Stimulated activated CD4-positive, alpha-beta T cell treated with anti-CD3 and anti-CD28 coated beads, Interleukin-12 subunit alpha, Interleukin-12 subunit beta, amount 100 ng/mL, for 24 hours (primary cell): ENCODE data around the gene EFNA5.

ENCODE experiments used
- DNase-seq, 2 experiments: peaks; one replicate each; pipeline ENCODE4 v3.0.0-alpha.2; 2020; ENCODE audit warnings: low read depth in 2 of 2

EFNA5 gene

DNA sequence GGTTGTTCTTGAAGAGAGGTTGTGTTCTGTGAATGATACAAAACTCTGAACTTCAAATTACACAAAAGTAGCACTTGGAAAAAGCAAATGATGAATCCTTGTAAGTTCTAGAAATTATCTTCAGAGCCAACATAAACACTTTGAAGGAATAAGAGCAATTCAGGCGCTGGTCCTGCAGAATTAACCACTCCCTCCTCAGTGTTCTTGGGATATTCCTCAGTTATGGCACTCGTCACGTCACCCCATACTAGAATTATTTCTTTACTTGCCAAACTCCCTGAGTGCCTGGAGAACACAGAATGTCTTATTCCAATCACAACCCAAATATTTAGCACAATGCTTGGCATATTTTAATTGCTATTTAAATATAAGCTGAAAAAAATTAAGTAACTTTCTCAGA, 126.3 kb downstream of the EFNA5 start:
- no peak for DNase-seq

DNA sequence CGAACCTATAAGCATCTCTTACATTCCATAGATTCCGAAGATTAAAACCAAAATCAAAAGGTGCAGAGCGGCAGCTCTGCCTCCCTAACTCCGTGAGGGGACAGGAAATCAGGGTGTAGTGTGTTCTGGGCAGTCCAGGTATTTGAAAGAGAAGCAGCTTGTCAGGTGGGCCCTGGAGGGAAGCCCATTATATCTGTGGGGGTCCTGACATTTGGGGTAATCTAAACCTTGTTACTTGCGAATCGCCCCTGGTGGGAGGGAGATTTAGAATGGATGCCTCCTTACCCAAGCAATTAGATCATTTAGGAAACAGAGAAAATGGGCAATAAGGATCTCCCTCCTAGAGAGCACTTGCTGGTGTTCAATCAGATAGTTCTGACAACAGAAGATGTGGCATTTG, 126.9 kb downstream of the EFNA5 start:
- no peak for DNase-seq

DNA sequence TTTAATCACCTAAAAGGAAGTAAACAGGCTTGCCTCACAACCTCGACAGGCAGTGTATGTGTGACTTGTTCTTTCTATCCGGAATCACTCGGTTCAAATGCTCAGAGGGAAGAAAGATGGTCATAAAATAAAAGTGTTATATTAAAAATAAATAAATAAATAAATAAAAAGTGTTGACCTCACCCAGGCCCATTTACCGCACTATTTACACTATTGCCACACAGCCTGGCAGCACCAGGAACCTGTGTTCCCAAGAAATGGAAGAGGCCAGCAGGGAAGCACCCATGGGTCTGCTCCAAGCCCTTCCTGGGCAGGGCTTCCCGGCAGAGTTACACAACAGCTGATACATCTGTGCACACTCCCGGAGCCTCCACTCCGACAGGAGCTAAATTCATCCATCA, 127.9 kb downstream of the EFNA5 start:
- DNase-seq, result no peak

DNA sequence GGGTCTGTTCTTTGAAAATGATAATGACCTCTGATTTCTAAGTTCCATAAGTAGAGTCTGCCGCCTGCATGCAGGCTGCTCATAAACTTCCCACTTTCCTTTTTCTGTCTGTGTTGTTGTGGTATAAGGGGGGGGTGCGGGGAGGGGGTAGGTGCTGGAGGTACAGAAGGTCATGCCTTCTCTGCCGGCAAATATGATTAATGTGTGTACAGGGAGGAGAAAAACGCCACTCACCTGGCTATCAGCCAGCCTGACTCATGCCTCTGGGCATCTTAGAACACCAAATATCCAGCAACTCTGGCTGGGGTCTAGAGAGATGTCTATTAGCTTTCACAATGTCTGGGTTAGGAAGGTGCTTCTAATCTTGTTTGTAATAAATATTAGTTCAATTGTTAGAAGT, 128.3 kb downstream of the EFNA5 start:
- no peak for DNase-seq

DNA sequence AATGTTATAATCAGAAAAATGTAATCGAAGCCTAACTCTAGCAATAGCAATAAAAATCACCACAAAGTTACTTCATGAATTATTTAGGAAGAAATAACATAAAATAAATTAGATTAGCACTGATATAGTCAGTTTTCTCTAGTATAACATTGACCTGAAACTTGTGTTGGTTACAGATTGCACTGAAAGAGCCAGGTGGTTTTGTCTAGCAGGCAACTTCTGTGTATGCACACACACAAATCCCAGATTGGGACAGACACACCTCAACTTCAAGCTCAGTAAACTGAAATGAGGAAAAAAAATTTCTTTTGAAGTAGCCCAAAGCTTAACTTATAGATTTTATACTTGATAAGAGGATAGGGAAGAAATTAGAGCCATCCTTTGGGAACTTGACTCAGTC, 129.3 kb downstream of the EFNA5 start:
- DNase-seq, result no peak

DNA sequence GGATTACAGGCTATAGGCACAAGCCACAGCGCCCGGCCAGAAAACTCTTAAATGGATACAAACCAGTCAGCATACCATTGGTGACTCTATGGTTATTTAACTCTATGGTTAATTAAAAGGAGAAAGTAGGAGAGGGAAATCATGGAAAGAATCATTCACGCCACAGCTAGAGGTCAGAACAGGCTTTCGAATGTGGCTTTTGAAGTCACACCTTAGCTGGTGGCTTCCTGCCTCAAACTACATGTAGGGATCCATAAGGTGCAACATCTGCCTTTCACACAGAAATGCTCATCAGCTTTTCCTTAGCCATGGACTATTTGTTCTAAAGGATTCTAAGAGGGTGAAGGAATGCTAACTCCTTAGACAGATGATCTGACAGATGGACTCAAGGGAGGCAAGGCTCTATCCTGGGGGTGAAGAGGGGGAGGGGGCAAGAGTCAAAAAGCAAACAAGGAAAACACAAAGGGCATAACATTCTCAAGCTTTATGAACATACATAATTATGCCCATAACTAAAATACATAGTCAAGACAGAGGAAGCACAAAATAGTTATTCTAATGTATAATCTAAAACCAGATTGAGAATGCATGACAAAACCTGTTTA, 130.9 kb downstream of the EFNA5 start:
- no peak for DNase-seq

DNA sequence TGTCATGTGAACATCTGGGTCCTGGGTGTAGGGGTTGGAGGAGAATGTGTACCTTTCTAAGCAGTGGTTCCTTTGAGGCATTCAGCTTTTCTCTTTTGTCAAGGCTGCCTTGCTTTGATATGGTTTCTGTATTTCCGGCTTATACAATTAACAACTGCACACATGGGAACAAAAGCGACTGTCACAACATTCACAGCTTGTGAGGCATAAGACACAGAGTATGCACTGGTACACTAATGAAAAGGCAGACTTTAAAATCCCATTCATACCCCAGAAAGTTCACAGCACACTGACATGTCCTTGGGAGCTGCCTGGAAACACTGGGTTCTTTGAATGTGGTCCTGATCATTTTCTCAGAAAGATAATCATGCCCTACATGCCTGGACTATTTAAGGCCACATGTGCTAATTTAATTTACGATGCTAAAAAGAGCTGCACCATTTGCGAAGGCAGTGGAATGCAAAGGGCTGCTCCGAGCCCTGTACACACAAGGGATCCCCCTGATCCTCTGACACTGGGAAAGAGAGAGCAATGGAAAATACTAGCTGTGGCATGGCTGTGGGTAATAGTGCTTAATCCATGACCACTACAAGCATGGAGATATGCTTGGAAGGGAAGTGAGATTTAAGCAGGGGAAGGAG, 131.8 kb downstream of the EFNA5 start:
- DNase-seq, result no peak

DNA sequence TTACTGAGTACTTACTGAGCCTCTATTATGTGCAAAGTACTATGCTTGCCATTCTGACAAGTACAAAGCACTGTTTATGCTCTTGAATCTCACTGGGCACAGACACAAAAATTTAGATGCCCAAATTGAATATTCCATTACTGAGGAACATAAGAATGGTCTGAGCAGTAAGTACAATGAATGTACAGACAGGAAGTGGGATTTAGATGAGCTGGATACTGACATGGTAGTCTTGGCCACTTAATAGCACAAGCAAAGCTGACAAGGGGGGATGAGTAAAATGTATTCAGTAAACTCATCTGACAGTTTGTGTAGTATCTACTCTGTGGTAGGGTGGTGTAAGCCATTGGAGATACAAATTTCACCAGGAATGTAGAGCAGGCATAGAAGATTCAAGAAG, 132.4 kb downstream of the EFNA5 start:
- DNase-seq, result no peak

DNA sequence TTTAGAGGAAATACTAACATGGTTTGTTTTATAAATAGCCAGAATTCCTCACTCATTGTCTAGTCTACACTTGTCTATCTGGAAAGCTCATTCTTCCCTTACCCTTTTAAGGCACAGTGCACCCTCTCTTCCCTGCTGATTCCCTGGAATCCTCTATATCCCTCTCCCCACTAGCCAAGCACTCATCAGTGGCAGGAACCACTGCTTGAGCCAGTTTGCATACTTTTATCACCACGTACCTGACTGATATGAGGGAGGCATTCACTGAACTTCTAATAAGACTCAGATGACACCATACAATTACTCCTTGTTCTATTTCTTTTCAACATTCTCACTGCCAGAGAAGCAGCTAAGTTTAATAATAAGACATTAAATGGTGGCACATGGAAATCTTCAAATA, 134.9 kb downstream of the EFNA5 start:
- no peak for DNase-seq

DNA sequence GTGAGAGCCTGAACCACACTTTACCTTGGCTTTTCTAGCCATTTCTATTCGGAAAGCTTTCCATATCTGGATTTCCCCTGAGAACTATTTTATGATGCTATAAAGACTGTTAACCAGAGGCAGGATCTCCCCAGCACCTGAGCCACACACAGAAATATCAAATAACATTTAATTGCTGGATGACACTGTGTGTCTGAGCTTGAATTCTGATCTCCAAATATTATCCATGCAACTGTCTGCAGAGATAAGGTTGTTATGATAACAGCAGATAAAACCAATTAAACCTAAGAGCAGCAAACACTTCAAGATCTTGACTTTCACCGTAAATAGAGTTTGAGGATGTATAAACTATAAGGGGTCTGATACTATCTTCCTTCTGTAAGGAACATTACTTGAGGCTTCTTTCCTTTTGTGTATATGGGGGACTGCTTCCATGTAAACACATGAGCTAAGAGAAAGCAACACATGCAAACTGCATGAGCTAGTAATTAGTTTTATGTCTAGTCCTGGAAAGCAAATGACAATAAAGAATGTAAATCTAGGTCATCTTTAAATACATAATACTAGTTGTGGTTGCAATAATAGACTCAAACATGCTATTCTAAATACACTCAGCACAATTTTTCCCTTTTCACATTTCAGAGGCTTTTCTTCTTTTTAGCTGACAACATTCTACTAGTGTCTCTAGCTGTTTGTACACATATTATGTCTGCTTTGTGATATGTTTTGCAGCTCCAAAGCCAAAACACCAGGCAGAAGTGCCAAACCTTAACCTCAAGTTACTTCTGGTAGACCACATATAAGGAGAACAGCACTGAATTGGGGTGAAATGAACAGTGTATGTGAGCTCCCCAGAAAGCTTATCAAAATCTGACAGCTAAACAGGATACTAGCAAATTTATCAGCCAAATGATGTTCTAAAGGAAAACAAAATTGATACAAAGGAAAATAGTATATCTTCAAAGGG, 136.5 kb downstream of the EFNA5 start:
- no peak for DNase-seq

DNA sequence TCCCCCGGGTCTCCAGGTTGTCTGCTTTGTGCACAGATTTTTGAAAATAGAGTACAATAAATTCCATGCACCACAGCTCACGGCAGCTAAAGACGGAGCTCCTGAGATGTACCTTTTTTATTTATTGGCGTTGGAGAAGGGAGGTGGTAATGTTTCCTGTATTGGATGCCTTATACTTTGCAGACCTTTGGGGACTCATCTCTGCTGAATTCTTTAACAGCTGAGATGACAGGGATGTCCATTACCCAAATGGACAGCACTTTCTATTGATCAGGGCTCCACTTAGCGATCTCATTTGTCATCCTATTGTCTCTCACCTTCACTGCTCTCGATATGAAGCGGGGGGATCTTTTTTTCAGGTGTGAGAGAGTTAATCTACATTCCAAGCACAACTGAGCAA, 137.8 kb downstream of the EFNA5 start:
- no peak for DNase-seq

DNA sequence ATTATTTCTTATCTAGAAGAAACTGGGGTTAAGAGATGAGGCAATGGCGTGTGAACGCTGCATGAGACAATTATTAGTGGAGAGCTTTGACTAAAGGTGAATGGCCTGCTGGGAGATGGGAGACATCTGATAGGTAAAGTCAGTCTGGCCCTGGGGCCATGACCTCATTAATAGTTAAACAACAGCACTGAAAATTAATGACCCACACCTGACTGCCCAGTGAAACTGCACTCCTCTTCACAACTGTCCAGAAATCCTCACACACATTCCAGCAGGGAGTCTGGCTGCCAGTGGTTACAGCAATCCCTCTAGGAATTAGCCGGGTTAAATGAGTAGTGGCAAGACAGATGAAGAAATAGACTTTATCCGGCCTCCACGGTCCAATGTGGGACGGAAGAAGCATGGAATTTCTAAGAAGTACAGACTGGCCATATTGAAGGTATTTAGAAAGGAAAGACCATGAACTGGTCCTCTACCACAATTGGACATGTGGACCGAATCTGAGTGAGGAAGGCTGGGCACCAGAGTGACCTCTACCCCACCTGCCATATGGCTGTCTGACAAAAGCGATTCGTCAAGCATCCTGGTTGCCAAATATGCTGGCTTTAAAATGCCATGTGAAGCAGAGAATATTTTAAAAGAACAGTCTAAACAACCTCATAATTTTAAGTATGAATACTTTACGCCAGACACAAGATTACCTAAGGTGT, 138.4 kb downstream of the EFNA5 start:
- DNase-seq, result no peak

DNA sequence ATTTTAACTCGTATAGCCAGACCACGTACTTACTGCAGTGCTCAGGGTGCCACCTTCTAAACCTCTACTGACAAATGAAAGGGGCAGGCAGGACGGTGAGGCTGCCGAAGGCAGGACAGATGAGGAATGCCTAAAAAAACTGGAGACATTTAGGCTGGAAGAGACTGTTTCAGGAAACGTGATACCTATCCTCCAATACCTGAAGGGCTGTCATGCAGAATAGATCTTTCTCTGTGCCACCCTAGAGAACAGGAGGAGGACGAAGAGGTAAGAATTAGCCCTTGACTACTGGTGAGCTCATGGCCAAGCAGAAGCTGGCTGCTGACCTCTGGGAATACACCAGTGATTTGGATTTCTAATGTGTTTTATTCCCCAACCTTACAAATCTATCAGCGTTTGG, 139.4 kb downstream of the EFNA5 start:
- no peak for DNase-seq

DNA sequence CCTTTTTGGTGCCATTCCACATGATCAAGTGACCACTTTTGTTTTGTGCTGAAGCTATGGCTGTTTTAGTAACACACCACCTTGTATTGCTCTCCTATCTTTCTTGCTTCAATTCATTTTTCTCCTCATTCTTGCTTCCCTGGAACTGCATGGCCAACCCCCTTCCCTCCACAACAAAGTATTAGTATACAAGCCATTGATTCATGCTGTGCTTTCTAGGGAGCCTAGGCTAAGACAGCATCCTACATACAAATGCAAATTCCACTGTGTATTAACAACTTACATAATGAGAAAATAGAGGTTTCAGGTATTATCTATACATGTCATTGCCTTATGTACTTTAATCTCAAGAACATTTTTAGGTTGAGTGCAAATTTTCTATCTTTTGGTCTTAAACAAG, 141.1 kb downstream of the EFNA5 start:
- no peak for DNase-seq

DNA sequence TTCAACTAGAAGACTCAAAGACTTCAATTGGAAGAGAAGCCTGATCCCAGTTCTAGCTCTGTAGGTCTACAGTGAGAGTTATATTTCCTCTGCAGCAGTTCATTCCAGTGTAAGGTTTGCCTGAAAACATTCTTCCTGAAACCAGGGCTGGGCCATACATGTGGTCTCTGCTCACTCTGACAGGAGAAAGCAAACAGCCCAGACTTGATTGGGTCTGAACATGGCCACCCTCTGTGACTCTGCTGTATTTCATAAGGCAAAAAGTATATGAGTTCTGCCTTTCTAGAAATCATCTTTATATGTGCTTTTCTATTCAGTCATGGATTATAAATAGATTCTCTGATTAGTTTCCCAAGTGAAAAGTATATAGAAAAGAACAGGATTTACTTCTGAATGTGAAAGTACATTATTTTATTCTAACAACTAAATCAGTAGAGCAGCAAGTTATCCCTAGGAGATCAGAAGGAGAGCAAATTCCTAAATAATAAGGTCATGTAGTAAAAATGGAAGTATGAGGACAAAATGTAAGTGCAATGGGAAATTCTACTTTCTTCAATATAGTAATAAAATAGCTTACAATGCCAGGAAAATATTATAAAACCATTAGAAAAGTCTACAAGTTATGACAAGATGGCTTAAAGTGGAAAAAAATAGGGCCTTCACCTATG, 144.3 kb downstream of the EFNA5 start:
- no peak for DNase-seq

DNA sequence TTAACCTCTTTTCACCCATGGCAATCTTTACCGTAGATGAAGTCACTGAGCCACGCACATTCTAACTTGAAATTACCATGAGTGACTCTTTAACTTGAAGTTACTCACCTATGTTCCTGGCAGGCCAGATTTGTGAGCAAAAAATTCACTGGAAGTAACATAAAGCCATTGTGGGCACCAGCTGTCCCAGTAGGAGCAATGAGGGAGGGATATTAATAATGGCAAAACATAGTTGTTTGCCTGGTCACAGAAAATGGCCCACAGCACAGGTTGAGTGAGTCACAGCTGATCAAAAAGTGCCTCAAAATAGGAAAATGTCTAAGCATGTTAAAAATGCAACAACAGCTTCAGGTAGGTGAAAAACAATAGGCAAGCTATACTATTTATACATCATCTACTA, 146.6 kb downstream of the EFNA5 start:
- DNase-seq, result no peak

DNA sequence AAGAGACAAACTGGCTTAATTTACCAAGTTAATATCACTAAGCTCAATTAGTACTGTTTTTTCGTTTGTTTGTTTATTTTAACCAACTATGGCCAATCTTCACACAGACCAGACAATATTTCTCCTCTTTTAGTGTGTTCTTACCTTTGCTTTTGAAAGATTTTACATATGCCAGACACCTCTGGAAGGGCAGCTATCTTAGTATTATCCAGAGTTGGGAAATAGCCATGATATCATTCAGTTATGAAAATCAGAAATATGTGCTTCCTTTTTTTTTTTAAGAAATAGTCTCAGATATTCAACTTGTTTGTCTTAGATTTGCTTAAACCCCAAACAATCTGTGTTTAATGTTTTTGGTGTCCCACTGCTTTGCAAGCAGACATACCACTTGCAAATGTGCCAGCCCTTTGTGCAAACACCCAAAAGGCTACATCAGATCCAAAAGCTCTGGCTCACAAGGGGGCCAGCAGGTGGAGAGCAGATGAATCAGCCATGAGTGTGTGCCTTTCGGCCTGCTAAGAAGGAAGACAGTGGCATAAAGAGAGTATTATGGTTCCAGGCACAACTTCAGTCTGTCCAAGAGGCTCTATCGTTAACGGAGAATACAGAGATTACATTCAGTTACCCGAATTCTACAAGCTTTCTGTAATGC, 147.6 kb downstream of the EFNA5 start:
- no peak for DNase-seq

DNA sequence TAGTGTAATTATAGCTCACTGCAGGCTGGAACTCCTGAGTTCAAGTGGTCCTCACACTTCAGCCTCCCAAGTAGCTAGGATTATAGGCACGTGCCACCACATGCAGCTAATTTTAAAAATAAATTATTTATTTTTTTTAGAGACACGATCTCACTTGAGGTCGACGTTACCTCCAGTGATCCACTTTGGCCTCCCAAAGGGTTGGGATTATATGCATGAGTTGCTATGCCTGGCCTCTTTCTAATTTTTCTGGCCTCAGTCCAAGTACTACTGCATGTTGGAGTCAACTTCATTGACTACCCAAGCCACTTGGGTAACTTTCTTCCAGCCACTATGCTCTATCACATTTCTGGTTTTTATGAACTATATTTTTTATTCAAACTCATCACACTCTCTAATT, 148.3 kb downstream of the EFNA5 start:
- DNase-seq, result no peak

DNA sequence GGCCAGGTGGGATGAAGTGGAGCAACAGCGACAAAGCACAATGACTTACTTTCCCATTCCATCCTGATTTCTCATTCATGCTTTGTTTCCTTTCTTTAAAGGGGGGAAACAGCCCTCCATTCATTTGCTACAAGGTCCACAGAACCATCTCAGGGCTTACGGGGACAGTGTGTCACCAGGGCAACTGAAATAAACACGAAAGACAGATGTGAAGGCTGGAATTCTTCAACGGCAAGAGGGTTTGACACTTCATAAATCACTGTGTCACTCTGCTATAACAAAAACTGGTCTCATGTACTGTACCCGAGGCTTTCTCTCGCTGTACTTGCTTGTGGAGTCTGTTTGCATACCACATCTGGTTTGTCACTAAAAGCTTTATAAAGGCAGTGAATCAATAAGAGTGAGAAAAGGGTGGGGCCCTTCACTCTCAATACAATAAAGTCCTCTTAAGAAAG, 150.8 kb downstream of the EFNA5 start:
- DNase-seq, result no peak

DNA sequence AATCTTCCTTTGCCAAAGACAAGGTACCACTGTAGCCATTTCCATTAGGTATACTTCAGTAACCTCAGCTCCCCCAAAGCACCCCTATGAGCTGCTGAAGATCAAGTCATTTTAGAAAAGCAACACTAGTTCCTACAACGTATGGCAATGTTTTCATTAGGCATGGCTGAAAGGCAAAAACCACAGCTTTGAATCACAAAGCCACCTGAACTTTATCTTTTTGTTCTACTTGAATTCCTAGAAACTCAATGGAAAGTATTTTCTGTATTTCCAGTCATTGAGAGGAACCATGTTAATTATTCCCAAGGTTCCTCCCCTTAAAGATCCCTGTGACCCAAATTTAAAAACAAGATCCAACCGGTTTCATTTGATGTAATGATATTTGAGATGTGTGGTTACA, 152.1 kb downstream of the EFNA5 start:
- no peak for DNase-seq

DNA sequence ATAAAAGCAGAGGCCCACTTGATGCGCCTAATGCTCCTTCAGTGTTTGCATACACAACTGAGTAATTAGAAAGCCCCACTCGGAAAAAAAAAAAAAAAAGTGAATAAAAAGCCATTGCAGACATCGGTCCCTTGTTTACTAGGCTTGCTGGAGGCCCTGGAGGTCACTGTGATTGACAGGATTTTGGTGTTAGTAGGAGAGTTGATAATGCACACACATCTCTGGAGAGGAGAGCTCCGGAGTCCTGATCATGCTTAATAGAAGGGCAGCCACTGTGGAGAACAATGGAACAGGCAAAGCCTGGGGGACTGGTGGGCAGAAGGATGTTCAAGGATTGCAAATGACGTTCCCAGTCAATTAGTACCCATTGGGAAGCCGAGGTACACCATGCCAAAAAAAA, 152.5 kb downstream of the EFNA5 start:
- no peak for DNase-seq
